ENCODE results near the gene AGPAT3. TPM values are rescaled to one million over a fixed set of nuclear protein-coding genes. Genes with fewer than 3 reads are reported as not detected.
A peak's percentile ranks its signal among the peaks of the same experiment; 100 is the strongest.

Gene AGPAT3
- total RNA-seq, 1 donor from 2014 or later: 57.7 TPM

DNA sequence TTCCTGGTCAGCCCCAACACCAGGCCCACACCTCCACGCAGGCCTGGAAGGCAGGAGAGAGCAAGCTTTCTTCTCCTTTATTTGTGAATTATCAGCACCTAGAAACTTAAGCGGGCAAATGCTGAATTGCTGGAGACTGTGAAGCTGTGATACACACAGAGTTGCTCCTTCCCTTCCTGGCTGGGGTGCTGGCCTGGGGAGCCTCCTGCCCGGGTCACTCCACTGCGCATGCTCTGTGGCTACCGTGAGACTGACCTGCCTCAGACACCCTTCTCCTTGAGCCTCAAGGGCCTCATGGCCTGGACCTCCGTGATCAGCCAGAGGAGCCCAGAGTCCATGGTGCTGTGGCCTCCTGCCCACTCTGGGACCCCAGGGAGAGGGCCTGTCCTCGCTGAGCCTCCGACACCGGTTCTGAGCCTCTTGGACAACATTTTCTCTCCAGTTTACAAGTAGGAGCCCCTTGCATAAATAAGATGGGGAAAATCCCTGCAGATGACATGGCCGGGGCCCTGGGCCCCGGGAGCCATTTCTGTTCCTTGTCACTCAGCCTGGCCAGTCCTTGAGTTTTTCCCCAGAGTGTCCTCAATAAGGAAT lies 18.0 kb downstream of the AGPAT3 start:
- peaks cover 18% of the 10 kb centered on the region for H3K36me3 Mint-ChIP-seq (ENCODE audit: low read depth)
- DNase-seq (no peak), ATAC-seq (ENCODE audit: low read depth) (no peak)
- H3K4me3 Mint-ChIP-seq: no peak overlapping the region
- no peaks in the 10 kb centered on the region for H3K9me3 Mint-ChIP-seq
- H3K4me1 Mint-ChIP-seq: peaks cover 35% of the 10 kb centered on the region
- ChIA-PET CTCF (no interaction called here), POLR2A (interaction anchor here (0.6 kb wide), 1 partner anchor 867 kb away, joined by 3 read pairs; no protein-coding TSS in a partner anchor)
- TF ChIP-seq, protein P1, sequence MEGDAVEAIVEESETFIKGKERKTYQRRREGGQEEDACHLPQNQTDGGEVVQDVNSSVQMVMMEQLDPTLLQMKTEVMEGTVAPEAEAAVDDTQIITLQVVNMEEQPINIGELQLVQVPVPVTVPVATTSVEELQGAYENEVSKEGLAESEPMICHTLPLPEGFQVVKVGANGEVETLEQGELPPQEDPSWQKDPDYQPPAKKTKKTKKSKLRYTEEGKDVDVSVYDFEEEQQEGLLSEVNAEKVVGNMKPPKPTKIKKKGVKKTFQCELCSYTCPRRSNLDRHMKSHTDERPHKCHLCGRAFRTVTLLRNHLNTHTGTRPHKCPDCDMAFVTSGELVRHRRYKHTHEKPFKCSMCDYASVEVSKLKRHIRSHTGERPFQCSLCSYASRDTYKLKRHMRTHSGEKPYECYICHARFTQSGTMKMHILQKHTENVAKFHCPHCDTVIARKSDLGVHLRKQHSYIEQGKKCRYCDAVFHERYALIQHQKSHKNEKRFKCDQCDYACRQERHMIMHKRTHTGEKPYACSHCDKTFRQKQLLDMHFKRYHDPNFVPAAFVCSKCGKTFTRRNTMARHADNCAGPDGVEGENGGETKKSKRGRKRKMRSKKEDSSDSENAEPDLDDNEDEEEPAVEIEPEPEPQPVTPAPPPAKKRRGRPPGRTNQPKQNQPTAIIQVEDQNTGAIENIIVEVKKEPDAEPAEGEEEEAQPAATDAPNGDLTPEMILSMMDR (IDR thresholded peaks at IDR 0.05): no peak
- intact Hi-C loops (cut with micrococcal nuclease): no loop called here
- H3K27me3 Mint-ChIP-seq: no peaks in the 10 kb centered on the region
- H3K27ac Mint-ChIP-seq: no peak overlapping the region

DNA sequence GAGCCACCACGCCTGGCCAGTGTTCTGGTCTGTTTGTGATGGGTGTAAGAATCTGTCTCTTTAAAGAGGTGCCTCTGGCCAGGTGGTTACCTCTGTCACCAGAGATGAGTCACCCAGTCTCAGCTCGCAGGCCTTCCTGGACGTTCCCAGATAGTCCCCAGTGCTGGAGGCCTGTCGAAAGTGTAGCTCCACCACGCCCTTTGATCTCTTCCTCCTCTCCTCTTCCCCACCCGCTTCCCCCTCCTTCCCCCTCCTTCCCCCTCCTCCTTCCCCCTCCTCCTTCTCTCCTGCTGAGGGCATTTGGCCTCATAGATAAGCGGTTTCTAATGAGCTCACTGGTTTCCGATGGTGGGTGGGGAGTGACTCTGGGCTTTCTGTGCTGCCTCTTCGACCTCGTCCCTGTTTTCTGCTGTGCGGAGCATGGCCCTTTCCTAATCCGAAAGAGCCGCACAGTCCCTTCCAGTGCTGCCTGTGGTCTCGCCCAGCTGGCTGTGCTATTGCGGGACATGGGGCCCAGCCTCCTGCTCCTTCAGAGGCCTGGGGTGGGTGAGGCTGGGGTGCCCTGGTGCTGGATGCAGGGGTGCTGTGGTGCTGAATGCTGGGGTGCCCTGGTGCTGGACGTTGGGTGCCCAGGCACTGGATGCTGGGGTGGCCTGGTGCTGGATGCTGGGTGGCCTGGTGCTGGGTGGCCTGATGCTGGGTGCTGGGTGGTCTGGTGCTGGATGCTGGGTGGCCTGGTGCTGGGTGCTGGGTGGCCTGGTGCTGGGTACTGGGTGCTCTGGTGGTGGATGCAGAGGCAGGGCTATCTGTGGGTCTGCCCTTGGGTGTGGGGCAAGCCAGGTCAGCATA lies 19.2 kb downstream of the AGPAT3 start:
- no peak overlapping the region for H3K4me3 Mint-ChIP-seq
- no peak for DNase-seq
- no peaks in the 10 kb centered on the region for H3K9me3 Mint-ChIP-seq
- ChIA-PET POLR2A (interaction anchor here (0.6 kb wide), 1 partner anchor 54 kb away, joined by 8 read pairs; no protein-coding TSS in a partner anchor), CTCF (no interaction called here)
- H3K36me3 Mint-ChIP-seq (ENCODE audit: low read depth): peaks cover 12% of the 10 kb centered on the region
- ATAC-seq (ENCODE audit: low read depth): peak; percentile 58
- H3K27me3 Mint-ChIP-seq: no peaks in the 10 kb centered on the region
- intact Hi-C loops (cut with micrococcal nuclease): no loop called here
- peaks cover 35% of the 10 kb centered on the region for H3K4me1 Mint-ChIP-seq
- H3K27ac Mint-ChIP-seq: no peak overlapping the region
- TF ChIP-seq, protein P1 (IDR thresholded peaks at IDR 0.05): no peak

DNA sequence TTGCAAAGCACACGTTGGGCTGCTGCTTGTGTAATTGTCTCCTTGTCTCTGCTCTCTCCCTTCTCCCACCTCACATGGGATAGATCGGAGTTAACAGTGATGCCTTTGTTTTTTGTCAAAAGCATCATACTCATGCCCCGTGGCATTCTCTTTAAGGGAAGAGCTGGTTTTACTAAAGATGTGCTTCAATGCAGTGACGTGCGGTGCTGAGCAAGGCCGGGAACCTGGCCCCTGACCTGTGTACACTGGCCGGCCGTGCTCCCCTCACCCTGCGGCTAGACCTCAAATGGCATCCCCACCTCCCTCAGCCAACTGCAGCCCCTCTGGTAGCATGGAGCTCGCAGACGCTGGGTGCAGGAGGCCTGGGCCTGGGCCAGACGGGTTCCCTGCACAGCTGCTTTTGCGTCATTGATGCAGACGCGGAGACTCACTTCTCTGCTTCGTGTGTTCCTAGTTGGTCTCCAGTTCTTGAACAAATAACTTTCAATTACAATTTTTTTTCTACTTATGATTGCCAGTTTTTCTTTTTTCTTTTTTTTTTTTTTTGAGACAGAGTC lies 19.9 kb downstream of the AGPAT3 start:
- no peak for ATAC-seq (ENCODE audit: low read depth)
- ChIA-PET CTCF (interaction anchor here (0.7 kb wide), 1 partner anchor 74 kb away, joined by 5 read pairs; no protein-coding TSS in a partner anchor), POLR2A (no interaction called here)
- no peaks in the 10 kb centered on the region for H3K27me3 Mint-ChIP-seq
- H3K4me3 Mint-ChIP-seq: no peak overlapping the region
- no peak overlapping the region for H3K27ac Mint-ChIP-seq
- DNase-seq: no peak
- H3K4me1 Mint-ChIP-seq: peaks cover 33% of the 10 kb centered on the region
- H3K9me3 Mint-ChIP-seq: no peaks in the 10 kb centered on the region
- TF ChIP-seq, protein P1 (IDR thresholded peaks at IDR 0.05): no peak
- peaks cover 9% of the 10 kb centered on the region for H3K36me3 Mint-ChIP-seq (ENCODE audit: low read depth)
- intact Hi-C loops (cut with micrococcal nuclease): no loop called here

DNA sequence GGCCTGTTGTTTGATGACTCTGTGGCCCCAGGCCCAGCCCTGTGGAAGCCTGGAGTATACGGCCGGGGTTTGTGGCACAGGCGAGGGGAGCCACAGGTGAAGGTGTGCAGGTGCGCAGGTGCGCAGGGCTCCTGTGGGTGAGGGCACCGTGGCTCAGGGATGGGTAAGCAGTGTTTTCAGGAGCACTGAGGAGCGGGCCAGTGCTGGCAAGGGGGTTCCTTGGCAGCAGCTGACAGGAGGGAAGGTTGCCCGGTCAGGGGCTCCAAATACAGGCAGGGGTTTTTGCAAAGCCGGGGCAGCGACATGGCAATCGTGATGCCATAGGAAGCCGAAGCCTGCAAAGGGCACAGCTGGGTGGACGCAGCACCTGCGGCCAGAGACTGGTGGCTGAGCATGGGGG lies 20.7 kb downstream of the AGPAT3 start:
- Mint-ChIP-seq H3K36me3 (ENCODE audit: low read depth) (peaks cover 6% of the 10 kb centered on the region), H3K4me3 (no peak overlapping the region), H3K27me3 (no peaks in the 10 kb centered on the region), H3K4me1 (peaks cover 28% of the 10 kb centered on the region), H3K27ac (no peak overlapping the region), H3K9me3 (no peaks in the 10 kb centered on the region)
- intact Hi-C loops (cut with micrococcal nuclease): no loop called here
- no peak for ATAC-seq (ENCODE audit: low read depth)
- TF ChIP-seq, protein P1 (IDR thresholded peaks at IDR 0.05): no peak
- ChIA-PET POLR2A (no interaction called here), CTCF (interaction anchor here (0.7 kb wide), 1 partner anchor 75 kb away, joined by 5 read pairs; no protein-coding TSS in a partner anchor)
- no peak for DNase-seq

DNA sequence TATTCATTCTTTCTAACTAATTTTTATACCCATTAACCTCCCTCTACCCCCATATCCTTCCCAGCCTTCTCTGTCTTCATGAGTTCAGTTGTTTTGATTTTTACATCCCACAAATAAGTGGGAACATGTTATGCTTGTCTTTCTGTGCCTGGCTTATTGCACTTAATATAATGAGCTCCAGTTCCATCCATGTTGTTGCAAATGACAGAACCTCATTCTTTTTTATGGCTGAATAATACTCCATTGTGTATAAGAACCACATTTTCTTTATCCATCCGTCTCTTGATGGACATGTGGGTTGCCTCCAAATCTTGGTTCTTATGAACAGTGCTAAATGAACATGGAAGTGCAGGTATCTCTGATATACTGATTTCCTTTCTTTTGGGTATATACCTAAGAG lies 21.5 kb downstream of the AGPAT3 start:
- H3K4me3 Mint-ChIP-seq: no peak overlapping the region
- no peaks in the 10 kb centered on the region for H3K27me3 Mint-ChIP-seq
- no peak overlapping the region for H3K27ac Mint-ChIP-seq
- TF ChIP-seq, protein P1 (IDR thresholded peaks at IDR 0.05): no peak
- POLR2A ChIA-PET: interaction anchor here (0.6 kb wide), 1 partner anchor 16 kb away, joined by 4 read pairs; no protein-coding TSS in a partner anchor
- peaks cover 23% of the 10 kb centered on the region for H3K4me1 Mint-ChIP-seq
- intact Hi-C loops (cut with micrococcal nuclease): no loop called here
- no peak for ATAC-seq (ENCODE audit: low read depth)
- DNase-seq: no peak
- no peaks in the 10 kb centered on the region for H3K9me3 Mint-ChIP-seq
- CTCF ChIA-PET: no interaction called here
- H3K36me3 Mint-ChIP-seq (ENCODE audit: low read depth): peaks cover 5% of the 10 kb centered on the region

Data from activated B cell treated with CpG ODN at 0.5 μM for 24 hours (primary cell).